ENCODE measurements around the gene ADAMTSL1.

- TF ChIP-seq, protein P1, sequence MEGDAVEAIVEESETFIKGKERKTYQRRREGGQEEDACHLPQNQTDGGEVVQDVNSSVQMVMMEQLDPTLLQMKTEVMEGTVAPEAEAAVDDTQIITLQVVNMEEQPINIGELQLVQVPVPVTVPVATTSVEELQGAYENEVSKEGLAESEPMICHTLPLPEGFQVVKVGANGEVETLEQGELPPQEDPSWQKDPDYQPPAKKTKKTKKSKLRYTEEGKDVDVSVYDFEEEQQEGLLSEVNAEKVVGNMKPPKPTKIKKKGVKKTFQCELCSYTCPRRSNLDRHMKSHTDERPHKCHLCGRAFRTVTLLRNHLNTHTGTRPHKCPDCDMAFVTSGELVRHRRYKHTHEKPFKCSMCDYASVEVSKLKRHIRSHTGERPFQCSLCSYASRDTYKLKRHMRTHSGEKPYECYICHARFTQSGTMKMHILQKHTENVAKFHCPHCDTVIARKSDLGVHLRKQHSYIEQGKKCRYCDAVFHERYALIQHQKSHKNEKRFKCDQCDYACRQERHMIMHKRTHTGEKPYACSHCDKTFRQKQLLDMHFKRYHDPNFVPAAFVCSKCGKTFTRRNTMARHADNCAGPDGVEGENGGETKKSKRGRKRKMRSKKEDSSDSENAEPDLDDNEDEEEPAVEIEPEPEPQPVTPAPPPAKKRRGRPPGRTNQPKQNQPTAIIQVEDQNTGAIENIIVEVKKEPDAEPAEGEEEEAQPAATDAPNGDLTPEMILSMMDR (IDR thresholded peaks at IDR 0.05; ENCODE audit: insufficient read depth, low read depth, low read length) = no peak
- TF ChIP-seq EZH2 (IDR thresholded peaks at IDR 0.05; ENCODE audit: insufficient read depth, low read length) = no peak
These were observed 271.8 kb downstream of the ADAMTSL1 start for GRCh38 chr9:18745710-18746109.

Data from astrocyte (in vitro differentiated cells and primary cell).